Liver (tissue), 3 donors: ENCODE data around the gene EMP1.

ENCODE experiments used
- EGR1 ChIP-seq, 2 donors: IDR thresholded peaks; 2 replicates each; pipeline ENCODE4 v1.6.1; 2016 to 2018; ENCODE audit warnings: antibody characterized with exemption in 2 of 2, low read depth in 2 of 2
- FOXA1 ChIP-seq: IDR thresholded peaks from 2 replicates; pipeline ENCODE4 v1.6.1; 2016; ENCODE audit warnings: antibody characterized with exemption
- TF ChIP-seq, protein P1 (sequence below): fragments of 150-350 bp; IDR thresholded peaks from 2 replicates; pipeline ENCODE4 v1.5.1; 2017; ENCODE audit warnings: improper control_type of control experiment, low read depth, low read length; ENCODE audit not compliant: missing input control
- TF ChIP-seq, protein P2 (sequence below): IDR thresholded peaks from 2 replicates; pipeline ENCODE4 v1.6.1; 2016; ENCODE audit warnings: antibody characterized with exemption, mild to moderate bottlenecking
- donor health status: healthy.
- donor health status: healthy.

DNA sequence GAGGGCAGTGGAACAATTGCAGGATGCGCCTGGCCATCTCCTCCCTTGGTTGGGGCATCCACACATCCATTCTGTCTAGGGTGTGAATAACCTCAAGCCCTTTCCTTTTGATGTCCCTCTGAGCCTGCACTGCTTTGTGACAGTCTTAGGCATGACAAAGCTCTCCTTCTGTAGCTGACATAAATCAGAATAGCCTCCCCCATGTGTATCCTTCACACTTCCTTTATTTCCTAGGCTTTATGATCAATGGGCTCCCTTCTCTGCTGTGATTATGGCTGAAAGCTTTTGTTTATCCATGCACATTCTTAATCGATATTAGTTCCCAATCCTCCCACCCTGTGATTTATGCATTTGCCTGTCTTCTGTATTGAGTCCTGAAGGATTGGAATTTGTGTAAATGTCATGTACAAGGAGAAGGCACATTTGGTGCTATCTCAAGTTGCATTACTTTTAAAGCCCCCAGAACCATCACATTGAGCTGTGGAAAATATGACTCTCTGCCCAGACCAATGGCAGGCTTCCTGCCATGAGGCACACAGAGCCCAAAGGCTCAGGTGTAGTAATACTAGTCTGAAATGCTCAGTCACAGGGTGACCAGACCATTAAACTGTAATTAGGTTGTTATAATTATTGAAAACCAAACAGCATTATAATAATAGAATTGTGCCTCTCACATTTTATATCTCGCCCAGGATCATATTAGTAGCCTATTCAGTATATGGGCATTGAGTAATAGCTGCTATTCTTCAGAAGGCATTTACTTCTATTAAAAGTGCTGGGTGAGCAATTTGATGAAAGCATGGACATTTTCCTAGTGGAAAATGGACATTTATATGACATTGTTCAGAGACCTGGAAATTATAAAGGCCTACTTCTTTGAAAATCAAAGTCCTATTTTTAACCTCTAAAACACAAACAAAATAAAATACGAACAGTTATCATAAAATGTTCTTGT is 14.0 kb downstream of the EMP1 start:
- TF ChIP-seq FOXA1 (no peak), EGR1 (IDR thresholded peaks at IDR 0.05; ENCODE audit: low read depth in 2 of 2) (no peak)
- TF ChIP-seq, protein P1, sequence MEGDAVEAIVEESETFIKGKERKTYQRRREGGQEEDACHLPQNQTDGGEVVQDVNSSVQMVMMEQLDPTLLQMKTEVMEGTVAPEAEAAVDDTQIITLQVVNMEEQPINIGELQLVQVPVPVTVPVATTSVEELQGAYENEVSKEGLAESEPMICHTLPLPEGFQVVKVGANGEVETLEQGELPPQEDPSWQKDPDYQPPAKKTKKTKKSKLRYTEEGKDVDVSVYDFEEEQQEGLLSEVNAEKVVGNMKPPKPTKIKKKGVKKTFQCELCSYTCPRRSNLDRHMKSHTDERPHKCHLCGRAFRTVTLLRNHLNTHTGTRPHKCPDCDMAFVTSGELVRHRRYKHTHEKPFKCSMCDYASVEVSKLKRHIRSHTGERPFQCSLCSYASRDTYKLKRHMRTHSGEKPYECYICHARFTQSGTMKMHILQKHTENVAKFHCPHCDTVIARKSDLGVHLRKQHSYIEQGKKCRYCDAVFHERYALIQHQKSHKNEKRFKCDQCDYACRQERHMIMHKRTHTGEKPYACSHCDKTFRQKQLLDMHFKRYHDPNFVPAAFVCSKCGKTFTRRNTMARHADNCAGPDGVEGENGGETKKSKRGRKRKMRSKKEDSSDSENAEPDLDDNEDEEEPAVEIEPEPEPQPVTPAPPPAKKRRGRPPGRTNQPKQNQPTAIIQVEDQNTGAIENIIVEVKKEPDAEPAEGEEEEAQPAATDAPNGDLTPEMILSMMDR, result no peak
- TF ChIP-seq, protein P2, sequence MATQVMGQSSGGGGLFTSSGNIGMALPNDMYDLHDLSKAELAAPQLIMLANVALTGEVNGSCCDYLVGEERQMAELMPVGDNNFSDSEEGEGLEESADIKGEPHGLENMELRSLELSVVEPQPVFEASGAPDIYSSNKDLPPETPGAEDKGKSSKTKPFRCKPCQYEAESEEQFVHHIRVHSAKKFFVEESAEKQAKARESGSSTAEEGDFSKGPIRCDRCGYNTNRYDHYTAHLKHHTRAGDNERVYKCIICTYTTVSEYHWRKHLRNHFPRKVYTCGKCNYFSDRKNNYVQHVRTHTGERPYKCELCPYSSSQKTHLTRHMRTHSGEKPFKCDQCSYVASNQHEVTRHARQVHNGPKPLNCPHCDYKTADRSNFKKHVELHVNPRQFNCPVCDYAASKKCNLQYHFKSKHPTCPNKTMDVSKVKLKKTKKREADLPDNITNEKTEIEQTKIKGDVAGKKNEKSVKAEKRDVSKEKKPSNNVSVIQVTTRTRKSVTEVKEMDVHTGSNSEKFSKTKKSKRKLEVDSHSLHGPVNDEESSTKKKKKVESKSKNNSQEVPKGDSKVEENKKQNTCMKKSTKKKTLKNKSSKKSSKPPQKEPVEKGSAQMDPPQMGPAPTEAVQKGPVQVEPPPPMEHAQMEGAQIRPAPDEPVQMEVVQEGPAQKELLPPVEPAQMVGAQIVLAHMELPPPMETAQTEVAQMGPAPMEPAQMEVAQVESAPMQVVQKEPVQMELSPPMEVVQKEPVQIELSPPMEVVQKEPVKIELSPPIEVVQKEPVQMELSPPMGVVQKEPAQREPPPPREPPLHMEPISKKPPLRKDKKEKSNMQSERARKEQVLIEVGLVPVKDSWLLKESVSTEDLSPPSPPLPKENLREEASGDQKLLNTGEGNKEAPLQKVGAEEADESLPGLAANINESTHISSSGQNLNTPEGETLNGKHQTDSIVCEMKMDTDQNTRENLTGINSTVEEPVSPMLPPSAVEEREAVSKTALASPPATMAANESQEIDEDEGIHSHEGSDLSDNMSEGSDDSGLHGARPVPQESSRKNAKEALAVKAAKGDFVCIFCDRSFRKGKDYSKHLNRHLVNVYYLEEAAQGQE, result no peak
